SU-DHL-6 (cell line): Measurements from ENCODE around the gene TRPT1.

Experiments used
- CTCF ChIP-seq: fragments of 200-600 bp; sonication (generic); IDR thresholded peaks from one replicate; pipeline ENCODE4 v1.5.1; 2017; ENCODE audit warnings: antibody characterized with exemption, mild to moderate bottlenecking, low read length, moderate library complexity; ENCODE audit not compliant: insufficient read depth, poor library complexity, severe bottlenecking
- EZH2phosphoT487 ChIP-seq: fragments of 200-600 bp; sonication (generic), shearing (Covaris generic); conservative IDR thresholded peaks from 2 replicates; pipeline ENCODE4 v1.6.1; 2018; ENCODE audit warnings: mild to moderate bottlenecking, antibody characterized with exemption, low read length, moderate library complexity, mixed read lengths

GRCh38 chr11:64224151-64224890 is 1.7 kb downstream of the TRPT1 start:
- TF ChIP-seq CTCF (no peak), EZH2phosphoT487 (no peak)
